Activated CD8-positive, alpha-beta T cell treated with anti-CD3 and anti-CD28 coated beads for 36 hours (primary cell): ENCODE results near the gene TIMM10B. TPM values are rescaled to one million over a fixed set of nuclear protein-coding genes. Genes with fewer than 3 reads are reported as not detected.

Experiments
- ATAC-seq: fragments of 200-7000 bp; cut with Tn5 transposase; one replicate; pipeline ENCODE4 v1.10.0; 2021; ENCODE audit warnings: mild to moderate bottlenecking, moderate library complexity
- CTCF ChIA-PET: fragments of 350-600 bp; sonication (Branson Sonifier 250); formaldehyde crosslinking; loops from one replicate; lab custom pipeline; 2021; ENCODE audit warnings: antibody characterized with exemption; lab: Charles Lee
- POLR2A ChIA-PET: fragments of 350-600 bp; sonication (Branson Sonifier 250); formaldehyde crosslinking; loops from one replicate; lab custom pipeline; 2021; ENCODE audit warnings: antibody characterized with exemption; lab: Charles Lee
- DNase-seq: peaks from one replicate; pipeline ENCODE4 v3.0.0-alpha.2; 2020
- H3K27ac Mint-ChIP-seq: one replicate; pipeline ENCODE4 v1.8.0; 2021; ENCODE audit warnings: mild to moderate bottlenecking, mixed read lengths
- H3K27me3 Mint-ChIP-seq: one replicate; pipeline ENCODE4 v1.8.0; 2021; ENCODE audit warnings: mixed read lengths
- H3K36me3 Mint-ChIP-seq: one replicate; pipeline ENCODE4 v1.8.0; 2021; ENCODE audit warnings: low read depth, mixed read lengths
- H3K4me1 Mint-ChIP-seq: one replicate; pipeline ENCODE4 v1.8.0; 2021; ENCODE audit warnings: low read depth, mixed read lengths
- H3K4me3 Mint-ChIP-seq: one replicate; pipeline ENCODE4 v1.8.0; 2021; ENCODE audit warnings: mild to moderate bottlenecking, moderate library complexity, mixed read lengths
- H3K9me3 Mint-ChIP-seq: one replicate; pipeline ENCODE4 v1.8.0; 2021; ENCODE audit warnings: mixed read lengths
- intact Hi-C: fragments of 100-400 bp; cut with micrococcal nuclease; formaldehyde crosslinking; loops from one replicate; pipeline ENCODE4 v1.10.0; 2022
- total RNA-seq, 2 experiments: library from RNA; stranded (reverse); gene quantifications; one replicate each; pipeline ENCODE4 v1.2.3, GENCODE V29; 2021
- TF ChIP-seq, protein P1 (sequence below): fragments of 200-600 bp; IDR thresholded peaks from one replicate; pipeline ENCODE4 v1.8.0; 2022; ENCODE audit warnings: antibody characterized with exemption, mild to moderate bottlenecking

TIMM10B gene
- total RNA-seq, 2 experiments from 2014 or later = 40.6 to 43.0 TPM

DNA sequence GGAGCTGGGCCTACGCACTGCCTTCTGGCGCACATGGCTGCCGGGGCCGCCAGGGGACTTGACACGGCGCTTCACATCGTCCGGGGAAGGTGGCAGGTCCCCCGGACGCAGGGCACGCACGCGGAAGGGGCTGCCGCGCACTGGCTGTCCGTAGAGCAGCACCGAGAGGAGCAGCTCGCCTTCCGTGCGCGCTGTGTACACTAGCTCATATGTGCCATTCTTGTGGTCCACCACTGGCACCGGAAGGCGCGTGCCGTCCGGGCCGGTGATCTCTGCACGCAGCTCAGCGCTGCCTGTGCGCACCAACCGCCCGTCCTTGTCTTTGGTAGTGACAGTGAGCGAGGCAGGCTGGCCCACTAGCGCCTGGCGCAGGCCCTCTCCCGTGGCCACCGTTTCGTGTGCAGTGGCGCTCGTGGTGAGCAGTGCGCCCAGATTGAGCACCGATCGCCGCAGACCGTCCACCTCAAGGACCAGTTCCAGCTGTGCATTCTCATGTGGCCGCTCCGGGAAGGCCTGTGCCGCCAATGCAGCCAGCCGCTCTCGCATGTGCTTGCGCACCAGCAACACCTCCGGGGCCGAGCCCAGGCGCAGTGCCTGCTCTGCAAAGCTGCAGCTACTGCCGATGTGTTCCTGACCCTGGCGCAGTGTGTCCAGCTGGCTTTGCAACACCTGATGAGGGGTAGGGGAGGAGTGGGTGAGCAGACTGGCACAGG, 24.8 kb upstream of the TIMM10B start:
- DNase-seq (no peak), ATAC-seq (no peak)
- H3K36me3 Mint-ChIP-seq = no peaks in the 10 kb centered on the region
- POLR2A ChIA-PET = interaction anchor here (0.6 kb wide), 1 partner anchor 18 kb away, joined by 3 read pairs; no protein-coding TSS in a partner anchor
- no peak overlapping the region for H3K27ac Mint-ChIP-seq
- no peaks in the 10 kb centered on the region for H3K9me3 Mint-ChIP-seq
- no peaks in the 10 kb centered on the region for H3K4me1 Mint-ChIP-seq
- TF ChIP-seq, protein P1, sequence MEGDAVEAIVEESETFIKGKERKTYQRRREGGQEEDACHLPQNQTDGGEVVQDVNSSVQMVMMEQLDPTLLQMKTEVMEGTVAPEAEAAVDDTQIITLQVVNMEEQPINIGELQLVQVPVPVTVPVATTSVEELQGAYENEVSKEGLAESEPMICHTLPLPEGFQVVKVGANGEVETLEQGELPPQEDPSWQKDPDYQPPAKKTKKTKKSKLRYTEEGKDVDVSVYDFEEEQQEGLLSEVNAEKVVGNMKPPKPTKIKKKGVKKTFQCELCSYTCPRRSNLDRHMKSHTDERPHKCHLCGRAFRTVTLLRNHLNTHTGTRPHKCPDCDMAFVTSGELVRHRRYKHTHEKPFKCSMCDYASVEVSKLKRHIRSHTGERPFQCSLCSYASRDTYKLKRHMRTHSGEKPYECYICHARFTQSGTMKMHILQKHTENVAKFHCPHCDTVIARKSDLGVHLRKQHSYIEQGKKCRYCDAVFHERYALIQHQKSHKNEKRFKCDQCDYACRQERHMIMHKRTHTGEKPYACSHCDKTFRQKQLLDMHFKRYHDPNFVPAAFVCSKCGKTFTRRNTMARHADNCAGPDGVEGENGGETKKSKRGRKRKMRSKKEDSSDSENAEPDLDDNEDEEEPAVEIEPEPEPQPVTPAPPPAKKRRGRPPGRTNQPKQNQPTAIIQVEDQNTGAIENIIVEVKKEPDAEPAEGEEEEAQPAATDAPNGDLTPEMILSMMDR = no peak
- H3K27me3 Mint-ChIP-seq = no peaks in the 10 kb centered on the region
- intact Hi-C loops = no loop called here
- no peak overlapping the region for H3K4me3 Mint-ChIP-seq
- CTCF ChIA-PET = interaction anchor here (5.0 to 5.1 kb wide), 2 partner anchors 13 to 78 kb away, joined by 36 to 42 read pairs; no protein-coding TSS in a partner anchor

DNA sequence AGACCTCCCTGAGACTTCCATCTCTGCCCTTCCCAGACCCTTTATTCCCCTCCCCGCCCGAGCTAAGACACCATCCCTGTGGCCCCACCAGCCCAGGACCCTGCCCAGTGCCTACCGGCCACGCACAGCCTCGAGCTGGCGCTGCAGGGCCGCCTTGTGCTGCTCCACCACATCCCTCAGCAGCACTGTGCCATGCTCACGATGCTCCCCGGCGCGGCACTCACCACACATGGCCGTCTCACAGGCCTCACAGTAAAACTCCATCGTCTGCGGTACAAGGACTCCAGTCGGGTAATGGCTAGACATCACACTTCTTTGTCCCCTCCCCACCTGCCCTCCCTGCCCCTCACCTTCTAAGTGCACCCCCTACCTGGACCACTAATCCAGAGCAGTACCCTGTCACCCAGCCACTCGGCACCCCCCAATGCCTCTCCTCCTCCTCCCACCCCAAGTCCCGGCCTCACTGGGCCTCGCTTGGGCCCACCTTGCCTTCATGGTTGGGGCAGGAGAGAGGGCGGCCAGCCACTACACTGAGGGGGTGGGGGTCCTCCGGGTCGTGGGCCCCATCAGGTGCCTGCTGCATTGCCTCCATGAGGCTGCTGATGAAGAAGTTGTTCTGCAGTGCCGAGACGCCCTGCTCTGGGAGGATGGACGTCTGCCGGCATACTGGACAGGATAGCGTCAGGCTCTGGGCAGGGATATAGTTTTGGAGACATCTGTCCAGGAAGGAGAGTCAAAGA, 23.6 kb upstream of the TIMM10B start:
- Mint-ChIP-seq H3K4me1 (no peaks in the 10 kb centered on the region), H3K27me3 (no peaks in the 10 kb centered on the region), H3K36me3 (no peaks in the 10 kb centered on the region), H3K9me3 (no peaks in the 10 kb centered on the region), H3K4me3 (no peak overlapping the region), H3K27ac (no peak overlapping the region)
- DNase-seq = no peak
- POLR2A ChIA-PET = no interaction called here
- no peak for ATAC-seq
- CTCF ChIA-PET = interaction anchor here (1.0 kb wide), 1 partner anchor 94 kb away, joined by 3 read pairs; no protein-coding TSS in a partner anchor
- TF ChIP-seq, protein P1 = no peak
- intact Hi-C loops = no loop called here

DNA sequence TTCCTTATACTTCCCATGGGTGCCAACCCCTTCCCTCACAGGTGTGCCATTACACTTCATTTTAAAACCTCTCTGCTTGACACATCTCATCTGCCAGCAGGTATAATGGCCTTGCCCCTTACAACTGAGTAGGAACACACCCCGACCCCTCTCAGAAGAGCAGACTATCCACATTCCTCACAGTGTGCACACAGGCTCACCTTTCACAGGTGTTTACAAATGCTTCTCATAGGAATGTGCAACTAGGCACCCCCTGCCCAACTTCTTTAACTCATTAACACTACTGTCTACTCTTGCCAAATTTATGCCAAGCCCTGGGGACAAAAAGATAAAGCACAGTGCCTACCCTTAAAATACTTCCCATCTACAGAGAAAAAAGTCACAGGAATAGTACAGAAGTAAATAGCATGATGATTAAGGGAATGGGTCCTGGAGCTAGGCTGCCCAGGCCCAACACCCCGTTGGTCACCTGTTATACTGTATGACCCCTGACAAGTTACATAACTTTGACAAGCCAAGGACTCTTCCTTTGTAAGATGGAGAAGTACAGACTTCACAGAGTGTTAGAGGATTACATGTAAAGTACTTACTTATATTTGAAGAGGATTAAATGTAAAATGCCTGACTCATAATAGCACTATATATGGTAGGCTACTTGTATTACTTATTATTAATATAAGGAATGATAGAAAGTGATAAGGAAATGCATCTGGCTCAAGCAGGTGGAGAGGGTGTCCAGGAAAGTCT, 22.8 kb upstream of the TIMM10B start:
- ATAC-seq = no peak
- H3K36me3 Mint-ChIP-seq = no peaks in the 10 kb centered on the region
- no peaks in the 10 kb centered on the region for H3K4me1 Mint-ChIP-seq
- ChIA-PET CTCF (interaction anchor here (1.0 to 2.1 kb wide), 4 partner anchors 15 to 95 kb away, joined by 3 to 9 read pairs (median 6); no protein-coding TSS in a partner anchor), POLR2A (interaction anchor here (0.7 to 0.9 kb wide), 2 partner anchors 15 to 23 kb away, joined by 3 read pairs; partner anchors contain the start of genes ARFIP2 and TIMM10B)
- TF ChIP-seq, protein P1 = no peak
- no peaks in the 10 kb centered on the region for H3K27me3 Mint-ChIP-seq
- no peak overlapping the region for H3K27ac Mint-ChIP-seq
- intact Hi-C loops = no loop called here
- no peak for DNase-seq
- no peaks in the 10 kb centered on the region for H3K9me3 Mint-ChIP-seq
- no peak overlapping the region for H3K4me3 Mint-ChIP-seq

DNA sequence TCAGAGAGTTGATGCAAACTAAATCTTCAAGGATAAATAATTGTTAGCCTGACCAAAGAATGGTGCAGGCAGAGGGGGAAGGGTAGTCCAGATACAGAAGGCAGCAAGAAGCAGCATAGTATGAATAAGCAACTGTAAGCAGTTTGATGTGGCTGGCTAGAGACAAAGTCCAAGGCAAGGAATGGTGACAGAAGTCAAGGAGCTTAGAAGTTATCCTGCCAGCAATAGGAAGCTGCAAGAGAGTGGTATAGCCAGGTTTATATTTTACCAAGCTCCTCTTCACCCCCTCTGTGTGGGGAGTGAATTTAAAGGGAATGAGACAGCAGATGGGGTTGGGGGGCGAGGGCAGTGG, 22.2 kb upstream of the TIMM10B start:
- POLR2A ChIA-PET = interaction anchor here (0.7 to 0.9 kb wide), 2 partner anchors 14 to 22 kb away, joined by 3 read pairs; partner anchors contain the start of genes ARFIP2 and TIMM10B
- DNase-seq = no peak
- no peak overlapping the region for H3K4me3 Mint-ChIP-seq
- TF ChIP-seq, protein P1 = no peak
- H3K4me1 Mint-ChIP-seq = no peaks in the 10 kb centered on the region
- H3K27ac Mint-ChIP-seq = no peak overlapping the region
- H3K9me3 Mint-ChIP-seq = no peaks in the 10 kb centered on the region
- H3K36me3 Mint-ChIP-seq = no peaks in the 10 kb centered on the region
- CTCF ChIA-PET = interaction anchor here (1.0 to 2.1 kb wide), 4 partner anchors 15 to 96 kb away, joined by 3 to 9 read pairs (median 6); no protein-coding TSS in a partner anchor
- H3K27me3 Mint-ChIP-seq = no peaks in the 10 kb centered on the region
- intact Hi-C loops = no loop called here
- no peak for ATAC-seq
